ENCODE data around the gene CPNE4.

The CPNE4 gene

GRCh38 chr3:131485119-131485518 is 549.7 kb downstream of the CPNE4 start:
- TF ChIP-seq YY1 (IDR thresholded peaks at IDR 0.05; ENCODE audit: insufficient read depth, insufficient read length) (no peak), ZNF274 (IDR thresholded peaks at IDR 0.05; ENCODE audit: low read depth, low read length) (no peak), SUZ12 (IDR thresholded peaks at IDR 0.05; ENCODE audit: extremely low read depth, insufficient read depth, insufficient read length) (no peak)
- H3K4me1 ChIP-seq (ENCODE audit: insufficient read depth, insufficient read length) = no peaks in the 10 kb centered on the region
- peaks cover 68% of the 10 kb centered on the region for H3K36me3 ChIP-seq (ENCODE audit: insufficient read depth, insufficient read length, low read length)
- no peak overlapping the region for H3K4me3 ChIP-seq (ENCODE audit: insufficient read length, low read depth)
- no peaks in the 10 kb centered on the region for H3K27me3 ChIP-seq (ENCODE audit: insufficient read depth, insufficient read length)
- no peak for DNase-seq (ENCODE audit: low read depth, low spot score)
- no peak overlapping the region for H3K9ac ChIP-seq (ENCODE audit: insufficient read length, low read depth)
- H3K9me3 ChIP-seq (ENCODE audit: insufficient read depth, low read length) = no peaks in the 10 kb centered on the region

DNA sequence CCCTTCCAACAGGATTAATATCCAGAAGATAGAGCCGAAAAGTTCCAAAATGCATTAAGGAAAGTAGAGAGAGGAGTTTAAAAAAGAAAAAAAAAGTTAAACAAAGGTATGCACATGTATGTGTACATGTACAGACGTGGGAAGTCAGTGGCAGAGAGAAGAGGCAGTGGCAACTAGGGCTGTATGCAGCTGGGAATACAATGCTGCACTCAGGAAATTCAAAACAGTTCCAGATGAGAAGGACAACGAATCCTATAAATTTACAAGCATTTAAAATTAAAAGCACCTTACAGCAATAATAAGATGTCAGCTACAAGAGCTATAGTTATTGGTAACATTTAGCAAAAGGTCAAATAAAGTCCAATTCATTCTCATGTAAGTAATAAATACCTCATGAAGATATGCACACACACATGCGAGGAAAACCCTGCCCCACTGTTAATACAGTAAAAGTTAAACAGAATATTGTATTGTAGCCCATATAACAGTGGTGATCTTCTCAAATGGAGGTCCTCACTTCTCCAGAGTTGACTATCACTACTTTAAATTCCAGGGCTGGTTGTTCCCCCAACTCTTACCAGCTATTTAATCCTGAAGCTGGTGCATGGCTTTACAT is 550.2 kb downstream of the CPNE4 start:
- DNase-seq (ENCODE audit: low read depth, low spot score) = no peak
- Histone ChIP-seq H3K4me3 (ENCODE audit: insufficient read length, low read depth) (no peak overlapping the region), H3K4me1 (ENCODE audit: insufficient read depth, insufficient read length) (no peaks in the 10 kb centered on the region), H3K36me3 (ENCODE audit: insufficient read depth, insufficient read length, low read length) (peaks cover 67% of the 10 kb centered on the region), H3K9ac (ENCODE audit: insufficient read length, low read depth) (no peak overlapping the region), H3K27me3 (ENCODE audit: insufficient read depth, insufficient read length) (no peaks in the 10 kb centered on the region), H3K9me3 (ENCODE audit: insufficient read depth, low read length) (no peaks in the 10 kb centered on the region)
- TF ChIP-seq SUZ12 (IDR thresholded peaks at IDR 0.05; ENCODE audit: extremely low read depth, insufficient read depth, insufficient read length) (no peak), ZNF274 (IDR thresholded peaks at IDR 0.05; ENCODE audit: low read depth, low read length) (no peak), YY1 (IDR thresholded peaks at IDR 0.05; ENCODE audit: insufficient read depth, insufficient read length) (no peak)
